Endothelial cell of umbilical vein (primary cell): ENCODE data around the gene DAB2IP. TPM values are rescaled to one million over a fixed set of nuclear protein-coding genes. Genes with fewer than 3 reads are reported as not detected.

ENCODE experiments used
- BruUV-seq: library from RNA; stranded (reverse); fragments of 400-500 nt; replicated peaks from 2 replicates; lab custom pipeline; 2021; lab: Mats Ljungman, UMichigan
- CTCF ChIA-PET: fragments of 300-600, 350-600 bp; sonication (Branson Sonifier 250); formaldehyde crosslinking; loops from one replicate; lab custom pipeline; 2021; ENCODE audit warnings: antibody characterized with exemption, inconsistent platforms; lab: Charles Lee
- POLR2A ChIA-PET: fragments of 300-600, 350-600 bp; sonication (Branson Sonifier 250); formaldehyde crosslinking; loops from one replicate; lab custom pipeline; 2021; ENCODE audit warnings: antibody characterized with exemption, inconsistent platforms; lab: Charles Lee
- DNase-seq: peaks from one replicate; pipeline ENCODE4 v3.0.0-alpha.2; 2011; ENCODE audit warnings: low read depth, low spot score
- FAIRE-seq: peaks from 2 replicates; lab custom pipeline; 2011; peaks lifted over from hg19 to GRCh38; lab: Jason Lieb, UNC
- H2AFZ ChIP-seq: 2 replicates; pipeline ENCODE4 v1.6.0; 2012; ENCODE audit warnings: low read depth, low read length, control low read depth, inconsistent platforms
- H3K27ac ChIP-seq: 2 replicates; pipeline ENCODE4 v1.5.1; 2011; ENCODE audit warnings: low read depth, mild to moderate bottlenecking, control low read depth, low read length, moderate library complexity; ENCODE audit not compliant: insufficient read depth
- H3K27me3 ChIP-seq, 2 experiments: 2 replicates each; pipeline versions ENCODE4 v1.6.0 to v1.6.1; 2011; ENCODE audit warnings: low read length in 2 of 2, mixed read lengths in 1 of 2; ENCODE audit not compliant: control insufficient read depth in 2 of 2, insufficient read depth in 2 of 2
- H3K36me3 ChIP-seq, 2 experiments: 2 replicates in 1 of 2; 3 replicates in 1 of 2; pipeline ENCODE4 v1.5.1; 2011; ENCODE audit warnings: low read length in 2 of 2, mild to moderate bottlenecking in 1 of 2, moderate library complexity in 1 of 2; ENCODE audit not compliant: control insufficient read depth in 2 of 2, insufficient read depth in 2 of 2; ENCODE audit errors: extremely low read depth in 1 of 2
- H3K4me1 ChIP-seq: 3 replicates; pipeline ENCODE4 v1.5.1; 2011; ENCODE audit warnings: mild to moderate bottlenecking, low read length; ENCODE audit not compliant: control insufficient read depth, insufficient read depth; ENCODE audit errors: extremely low read depth
- H3K4me2 ChIP-seq: 2 replicates; pipeline ENCODE4 v1.6.1; 2011; ENCODE audit warnings: low read length, control low read depth, mixed read lengths; ENCODE audit not compliant: insufficient read depth
- H3K4me3 ChIP-seq, 3 experiments: fragments of 200-600 bp in 1 of 3; sonication (generic), shearing (Covaris generic) in 1 of 3; replicated peaks in 1 of 3; 2 replicates each; pipeline ENCODE4 v1.5.1; 2011 to 2016; ENCODE audit warnings: control low read depth in 3 of 3, low read length in 3 of 3, mild to moderate bottlenecking in 2 of 3, inconsistent platforms in 1 of 3, low read depth in 1 of 3, moderate library complexity in 1 of 3; ENCODE audit not compliant: insufficient read depth in 1 of 3
- H3K79me2 ChIP-seq: 2 replicates; pipeline ENCODE4 v1.6.0; 2012; ENCODE audit warnings: low read length, inconsistent platforms; ENCODE audit not compliant: control insufficient read depth, insufficient read depth
- H3K9ac ChIP-seq: replicated peaks from 2 replicates; pipeline ENCODE3; 2011; ENCODE audit warnings: low read length, control low read depth; ENCODE audit not compliant: insufficient read depth; ENCODE audit errors: extremely low read depth
- H3K9me1 ChIP-seq: replicated peaks from 3 replicates; pipeline ENCODE4 v1.6.0; 2011; ENCODE audit warnings: mild to moderate bottlenecking, low read length; ENCODE audit not compliant: control insufficient read depth, insufficient read depth; ENCODE audit errors: extremely low read depth
- H3K9me3 ChIP-seq: replicated peaks from 2 replicates; pipeline ENCODE4 v1.5.1; 2012; ENCODE audit warnings: low read length, inconsistent platforms; ENCODE audit not compliant: control insufficient read depth, insufficient read depth
- H4K20me1 ChIP-seq: replicated peaks from 2 replicates; pipeline ENCODE3; 2011; ENCODE audit warnings: mild to moderate bottlenecking, low read length; ENCODE audit not compliant: control insufficient read depth, insufficient read depth; ENCODE audit errors: extremely low read depth
- EZH2 ChIP-seq: IDR thresholded peaks from 2 replicates; pipeline ENCODE4 v1.6.1; 2012; ENCODE audit warnings: borderline replicate concordance, low read depth, mild to moderate bottlenecking, moderate library complexity, low read length, inconsistent platforms; ENCODE audit not compliant: severe bottlenecking
- FOS ChIP-seq: IDR thresholded peaks from 2 replicates; pipeline ENCODE4 v1.6.1; 2011; ENCODE audit warnings: mild to moderate bottlenecking, low read length, moderate library complexity, borderline replicate concordance; ENCODE audit not compliant: insufficient read depth
- GATA2 ChIP-seq: IDR thresholded peaks from 2 replicates; pipeline ENCODE4 v1.7.0; 2011; ENCODE audit warnings: low read depth, mild to moderate bottlenecking, moderate library complexity, mixed read lengths, low read length; ENCODE audit not compliant: insufficient read length, insufficient read depth
- JUN ChIP-seq: IDR thresholded peaks from 2 replicates; pipeline ENCODE4 v1.6.1; 2011; ENCODE audit warnings: borderline replicate concordance, low read depth; ENCODE audit not compliant: insufficient read length, insufficient read depth
- MAX ChIP-seq: IDR thresholded peaks from 2 replicates; pipeline ENCODE4 v1.6.1; 2011; ENCODE audit not compliant: insufficient read depth, insufficient read length
- MYC ChIP-seq: IDR thresholded peaks from one replicate; pipeline ENCODE4 v1.6.1; 2011; ENCODE audit warnings: mild to moderate bottlenecking, low read depth, low read length
- POLR2A ChIP-seq: IDR thresholded peaks from 2 replicates; pipeline ENCODE4 v1.6.1; 2012; ENCODE audit warnings: low read depth, mild to moderate bottlenecking, control low read depth, low read length
- POLR2AphosphoS5 ChIP-seq: IDR thresholded peaks from 2 replicates; pipeline ENCODE4 v1.6.1; 2012; ENCODE audit warnings: low read depth, mild to moderate bottlenecking, control low read depth, low read length, moderate library complexity; ENCODE audit not compliant: insufficient read depth
- dilution Hi-C: fragments of 300-500 bp; cut with MboI; formaldehyde crosslinking; loops from one replicate; pipeline ENCODE4 v1.15.0; 2019; ENCODE audit warnings: low sequenced_read_pairs; ENCODE audit not compliant: extremely low pct_ligation_motif_present
- intact Hi-C: fragments of 100-400 bp; cut with micrococcal nuclease; formaldehyde crosslinking; loops from one replicate; pipeline ENCODE4 v1.10.0; 2022
- polyA plus RNA-seq, 4 experiments: library from polyadenylated mRNA; depleted of rRNA in 3 of 4; stranded (reverse) in 3 of 4; unstranded in 1 of 4; fragments of >200 nt; gene quantifications; 2 replicates each; pipeline versions ENCODE4 v1.2.1 to v1.2.3, GENCODE V29; 2011 to 2012; ENCODE audit warnings: missing spikeins in 1 of 4
- total RNA-seq: library from RNA; stranded (reverse); gene quantifications from 2 replicates; pipeline ENCODE4 v1.2.3, GENCODE V29; 2021
- TF ChIP-seq, protein P1 (sequence below), 2 donors: IDR thresholded peaks; 1 replicate in 1 of 2; 2 replicates in 1 of 2; pipeline ENCODE4 v1.5.1; 2011; ENCODE audit warnings: low read length in 2 of 2, mild to moderate bottlenecking in 2 of 2, moderate library complexity in 2 of 2, control low read depth in 1 of 2, inconsistent platforms in 1 of 2, low read depth in 1 of 2; ENCODE audit not compliant: insufficient read depth in 1 of 2; ENCODE audit errors: extremely low read depth in 1 of 2

The DAB2IP gene
- total and polyA plus RNA-seq, 2 donors (not counting 3 experiments of a cell fraction or from before 2014, with no cell fraction given): 29.2 to 53.6 TPM

- Histone ChIP-seq H3K4me2 (no peak overlapping the region), H3K9me3 (no peaks in the 10 kb centered on the region), H3K79me2 (peaks cover 11% of the 10 kb centered on the region), H3K4me1 (peaks cover 18% of the 10 kb centered on the region), H4K20me1 (no peaks in the 10 kb centered on the region), H3K36me3 (peaks cover 0 to 2% of the 10 kb centered on the region in 2 experiments), H3K9me1 (no peaks in the 10 kb centered on the region), H2AFZ (no peak overlapping the region), H3K4me3 (no peak overlapping the region), H3K27ac (no peak overlapping the region), H3K27me3 (no peaks in the 10 kb centered on the region), H3K9ac (no peak overlapping the region)
- no TSS peak for BruUV-seq
- intact Hi-C loops (no loop called here), dilution Hi-C loops (no loop called here)
- FAIRE-seq: no peak
- no peak for TF ChIP-seq POLR2A
- TF ChIP-seq POLR2AphosphoS5: no peak
- no peak for TF ChIP-seq MAX
- no peak for TF ChIP-seq EZH2
- TF ChIP-seq GATA2: no peak
- no peak for TF ChIP-seq JUN
- TF ChIP-seq, protein P1, sequence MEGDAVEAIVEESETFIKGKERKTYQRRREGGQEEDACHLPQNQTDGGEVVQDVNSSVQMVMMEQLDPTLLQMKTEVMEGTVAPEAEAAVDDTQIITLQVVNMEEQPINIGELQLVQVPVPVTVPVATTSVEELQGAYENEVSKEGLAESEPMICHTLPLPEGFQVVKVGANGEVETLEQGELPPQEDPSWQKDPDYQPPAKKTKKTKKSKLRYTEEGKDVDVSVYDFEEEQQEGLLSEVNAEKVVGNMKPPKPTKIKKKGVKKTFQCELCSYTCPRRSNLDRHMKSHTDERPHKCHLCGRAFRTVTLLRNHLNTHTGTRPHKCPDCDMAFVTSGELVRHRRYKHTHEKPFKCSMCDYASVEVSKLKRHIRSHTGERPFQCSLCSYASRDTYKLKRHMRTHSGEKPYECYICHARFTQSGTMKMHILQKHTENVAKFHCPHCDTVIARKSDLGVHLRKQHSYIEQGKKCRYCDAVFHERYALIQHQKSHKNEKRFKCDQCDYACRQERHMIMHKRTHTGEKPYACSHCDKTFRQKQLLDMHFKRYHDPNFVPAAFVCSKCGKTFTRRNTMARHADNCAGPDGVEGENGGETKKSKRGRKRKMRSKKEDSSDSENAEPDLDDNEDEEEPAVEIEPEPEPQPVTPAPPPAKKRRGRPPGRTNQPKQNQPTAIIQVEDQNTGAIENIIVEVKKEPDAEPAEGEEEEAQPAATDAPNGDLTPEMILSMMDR (IDR thresholded peaks at IDR 0.05; ENCODE audit: extremely low read depth in 1 of 2, insufficient read depth in 1 of 2, low read depth in 1 of 2, low read length in 2 of 2): no peak
- TF ChIP-seq FOS: no peak
- no peak for TF ChIP-seq MYC
- ChIA-PET CTCF (interaction anchor here (1.0 to 1.5 kb wide), 4 partner anchors 12 to 259 kb away, joined by 3 read pairs; no protein-coding TSS in a partner anchor), POLR2A (no interaction called here)
- DNase-seq: no peak
Observed at GRCh38 chr9:121746866-121747265, 95.4 kb downstream of the DAB2IP start.
